GM21381 (cell line): ENCODE measurements around the gene STH.
"Not testable (repeated sequence)": the region's sequence is repeated elsewhere in the genome, so short reads cannot be mapped to it uniquely, and the experiment has no call there.

Source experiments
- ATAC-seq: cut with Tn5 transposase; IDR thresholded peaks from one replicate; pipeline ENCODE4 v1.9.1; 2021; ENCODE audit warnings: mild to moderate bottlenecking, moderate library complexity; ENCODE audit not compliant: unreplicated experiment

The STH gene

GRCh38 chr17:46002311-46002972 is 3.4 kb downstream of the STH start:
- ATAC-seq = peak; percentile 57

DNA sequence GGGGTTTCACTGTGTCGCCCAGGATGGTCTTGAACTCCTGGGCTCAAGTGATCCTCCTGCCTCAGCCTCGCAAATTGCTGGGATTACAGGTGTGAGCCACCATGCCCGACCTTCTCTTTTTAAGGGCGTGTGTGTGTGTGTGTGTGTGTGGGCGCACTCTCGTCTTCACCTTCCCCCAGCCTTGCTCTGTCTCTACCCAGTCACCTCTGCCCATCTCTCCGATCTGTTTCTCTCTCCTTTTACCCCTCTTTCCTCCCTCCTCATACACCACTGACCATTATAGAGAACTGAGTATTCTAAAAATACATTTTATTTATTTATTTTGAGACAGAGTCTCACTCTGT is 3.9 kb downstream of the STH start:
- ATAC-seq = no peak

DNA sequence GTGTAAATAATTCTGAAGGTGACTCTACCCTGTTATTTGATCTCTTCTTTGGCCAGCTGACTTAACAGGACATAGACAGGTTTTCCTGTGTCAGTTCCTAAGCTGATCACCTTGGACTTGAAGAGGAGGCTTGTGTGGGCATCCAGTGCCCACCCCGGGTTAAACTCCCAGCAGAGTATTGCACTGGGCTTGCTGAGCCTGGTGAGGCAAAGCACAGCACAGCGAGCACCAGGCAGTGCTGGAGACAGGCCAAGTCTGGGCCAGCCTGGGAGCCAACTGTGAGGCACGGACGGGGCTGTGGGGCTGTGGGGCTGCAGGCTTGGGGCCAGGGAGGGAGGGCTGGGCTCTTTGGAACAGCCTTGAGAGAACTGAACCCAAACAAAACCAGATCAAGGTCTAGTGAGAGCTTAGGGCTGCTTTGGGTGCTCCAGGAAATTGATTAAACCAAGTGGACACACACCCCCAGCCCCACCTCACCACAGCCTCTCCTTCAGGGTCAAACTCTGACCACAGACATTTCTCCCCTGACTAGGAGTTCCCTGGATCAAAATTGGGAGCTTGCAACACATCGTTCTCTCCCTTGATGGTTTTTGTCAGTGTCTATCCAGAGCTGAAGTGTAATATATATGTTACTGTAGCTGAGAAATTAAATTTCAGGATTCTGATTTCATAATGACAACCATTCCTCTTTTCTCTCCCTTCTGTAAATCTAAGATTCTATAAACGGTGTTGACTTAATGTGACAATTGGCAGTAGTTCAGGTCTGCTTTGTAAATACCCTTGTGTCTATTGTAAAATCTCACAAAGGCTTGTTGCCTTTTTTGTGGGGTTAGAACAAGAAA is 5.1 kb downstream of the STH start:
- ATAC-seq = no peak

DNA sequence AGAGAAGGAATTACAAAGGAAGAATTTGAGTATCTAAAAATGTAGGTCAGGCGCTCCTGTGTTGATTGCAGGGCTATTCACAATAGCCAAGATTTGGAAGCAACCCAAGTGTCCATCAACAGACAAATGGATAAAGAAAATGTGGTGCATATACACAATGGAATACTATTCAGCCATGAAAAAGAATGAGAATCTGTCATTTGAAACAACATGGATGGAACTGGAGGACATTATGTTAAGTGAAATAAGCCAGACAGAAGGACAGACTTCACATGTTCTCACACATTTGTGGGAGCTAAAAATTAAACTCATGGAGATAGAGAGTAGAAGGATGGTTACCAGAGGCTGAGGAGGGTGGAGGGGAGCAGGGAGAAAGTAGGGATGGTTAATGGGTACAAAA is 7.0 kb downstream of the STH start:
- not testable (repeated sequence) for ATAC-seq

- no peak for ATAC-seq
Measured at GRCh38 chr17:46007461-46007965, 8.5 kb downstream of the STH start.

DNA sequence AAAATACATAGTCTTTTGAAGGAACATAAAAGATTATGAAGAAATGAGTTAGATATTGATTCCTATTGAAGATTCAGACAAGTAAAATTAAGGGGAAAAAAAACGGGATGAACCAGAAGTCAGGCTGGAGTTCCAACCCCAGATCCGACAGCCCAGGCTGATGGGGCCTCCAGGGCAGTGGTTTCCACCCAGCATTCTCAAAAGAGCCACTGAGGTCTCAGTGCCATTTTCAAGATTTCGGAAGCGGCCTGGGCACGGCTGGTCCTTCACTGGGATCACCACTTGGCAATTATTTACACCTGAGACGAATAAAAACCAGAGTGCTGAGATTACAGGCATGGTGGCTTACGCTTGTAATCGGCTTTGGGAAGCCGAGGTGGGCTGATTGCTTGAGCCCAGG is 9.5 kb downstream of the STH start:
- no peak for ATAC-seq

DNA sequence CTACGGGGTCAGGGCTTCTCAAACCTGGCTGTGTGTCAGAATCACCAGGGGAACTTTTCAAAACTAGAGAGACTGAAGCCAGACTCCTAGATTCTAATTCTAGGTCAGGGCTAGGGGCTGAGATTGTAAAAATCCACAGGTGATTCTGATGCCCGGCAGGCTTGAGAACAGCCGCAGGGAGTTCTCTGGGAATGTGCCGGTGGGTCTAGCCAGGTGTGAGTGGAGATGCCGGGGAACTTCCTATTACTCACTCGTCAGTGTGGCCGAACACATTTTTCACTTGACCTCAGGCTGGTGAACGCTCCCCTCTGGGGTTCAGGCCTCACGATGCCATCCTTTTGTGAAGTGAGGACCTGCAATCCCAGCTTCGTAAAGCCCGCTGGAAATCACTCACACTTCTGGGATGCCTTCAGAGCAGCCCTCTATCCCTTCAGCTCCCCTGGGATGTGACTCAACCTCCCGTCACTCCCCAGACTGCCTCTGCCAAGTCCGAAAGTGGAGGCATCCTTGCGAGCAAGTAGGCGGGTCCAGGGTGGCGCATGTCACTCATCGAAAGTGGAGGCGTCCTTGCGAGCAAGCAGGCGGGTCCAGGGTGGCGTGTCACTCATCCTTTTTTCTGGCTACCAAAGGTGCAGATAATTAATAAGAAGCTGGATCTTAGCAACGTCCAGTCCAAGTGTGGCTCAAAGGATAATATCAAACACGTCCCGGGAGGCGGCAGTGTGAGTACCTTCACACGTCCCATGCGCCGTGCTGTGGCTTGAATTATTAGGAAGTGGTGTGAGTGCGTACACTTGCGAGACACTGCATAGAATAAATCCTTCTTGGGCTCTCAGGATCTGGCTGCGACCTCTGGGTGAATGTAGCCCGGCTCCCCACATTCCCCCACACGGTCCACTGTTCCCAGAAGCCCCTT is 10.9 kb downstream of the STH start:
- no peak for ATAC-seq

DNA sequence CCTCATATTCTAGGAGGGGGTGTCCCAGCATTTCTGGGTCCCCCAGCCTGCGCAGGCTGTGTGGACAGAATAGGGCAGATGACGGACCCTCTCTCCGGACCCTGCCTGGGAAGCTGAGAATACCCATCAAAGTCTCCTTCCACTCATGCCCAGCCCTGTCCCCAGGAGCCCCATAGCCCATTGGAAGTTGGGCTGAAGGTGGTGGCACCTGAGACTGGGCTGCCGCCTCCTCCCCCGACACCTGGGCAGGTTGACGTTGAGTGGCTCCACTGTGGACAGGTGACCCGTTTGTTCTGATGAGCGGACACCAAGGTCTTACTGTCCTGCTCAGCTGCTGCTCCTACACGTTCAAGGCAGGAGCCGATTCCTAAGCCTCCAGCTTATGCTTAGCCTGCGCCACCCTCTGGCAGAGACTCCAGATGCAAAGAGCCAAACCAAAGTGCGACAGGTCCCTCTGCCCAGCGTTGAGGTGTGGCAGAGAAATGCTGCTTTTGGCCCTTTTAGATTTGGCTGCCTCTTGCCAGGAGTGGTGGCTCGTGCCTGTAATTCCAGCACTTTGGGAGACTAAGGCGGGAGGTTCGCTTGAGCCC is 11.6 kb downstream of the STH start:
- ATAC-seq = no peak

DNA sequence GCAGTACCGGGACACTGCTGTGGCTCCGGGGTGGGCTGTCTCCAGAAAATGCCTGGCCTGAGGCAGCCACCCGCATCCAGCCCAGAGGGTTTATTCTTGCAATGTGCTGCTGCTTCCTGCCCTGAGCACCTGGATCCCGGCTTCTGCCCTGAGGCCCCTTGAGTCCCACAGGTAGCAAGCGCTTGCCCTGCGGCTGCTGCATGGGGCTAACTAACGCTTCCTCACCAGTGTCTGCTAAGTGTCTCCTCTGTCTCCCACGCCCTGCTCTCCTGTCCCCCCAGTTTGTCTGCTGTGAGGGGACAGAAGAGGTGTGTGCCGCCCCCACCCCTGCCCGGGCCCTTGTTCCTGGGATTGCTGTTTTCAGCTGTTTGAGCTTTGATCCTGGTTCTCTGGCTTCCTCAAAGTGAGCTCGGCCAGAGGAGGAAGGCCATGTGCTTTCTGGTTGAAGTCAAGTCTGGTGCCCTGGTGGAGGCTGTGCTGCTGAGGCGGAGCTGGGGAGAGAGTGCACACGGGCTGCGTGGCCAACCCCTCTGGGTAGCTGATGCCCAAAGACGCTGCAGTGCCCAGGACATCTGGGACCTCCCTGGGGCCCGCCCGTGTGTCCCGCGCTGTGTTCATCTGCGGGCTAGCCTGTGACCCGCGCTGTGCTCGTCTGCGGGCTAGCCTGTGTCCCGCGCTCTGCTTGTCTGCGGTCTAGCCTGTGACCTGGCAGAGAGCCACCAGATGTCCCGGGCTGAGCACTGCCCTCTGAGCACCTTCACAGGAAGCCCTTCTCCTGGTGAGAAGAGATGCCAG is 12.9 kb downstream of the STH start:
- ATAC-seq = no peak

DNA sequence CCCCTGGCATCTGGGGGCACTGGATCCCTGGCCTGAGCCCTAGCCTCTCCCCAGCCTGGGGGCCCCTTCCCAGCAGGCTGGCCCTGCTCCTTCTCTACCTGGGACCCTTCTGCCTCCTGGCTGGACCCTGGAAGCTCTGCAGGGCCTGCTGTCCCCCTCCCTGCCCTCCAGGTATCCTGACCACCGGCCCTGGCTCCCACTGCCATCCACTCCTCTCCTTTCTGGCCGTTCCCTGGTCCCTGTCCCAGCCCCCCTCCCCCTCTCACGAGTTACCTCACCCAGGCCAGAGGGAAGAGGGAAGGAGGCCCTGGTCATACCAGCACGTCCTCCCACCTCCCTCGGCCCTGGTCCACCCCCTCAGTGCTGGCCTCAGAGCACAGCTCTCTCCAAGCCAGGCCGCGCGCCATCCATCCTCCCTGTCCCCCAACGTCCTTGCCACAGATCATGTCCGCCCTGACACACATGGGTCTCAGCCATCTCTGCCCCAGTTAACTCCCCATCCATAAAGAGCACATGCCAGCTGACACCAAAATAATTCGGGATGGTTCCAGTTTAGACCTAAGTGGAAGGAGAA is 13.5 kb downstream of the STH start:
- ATAC-seq = no peak

DNA sequence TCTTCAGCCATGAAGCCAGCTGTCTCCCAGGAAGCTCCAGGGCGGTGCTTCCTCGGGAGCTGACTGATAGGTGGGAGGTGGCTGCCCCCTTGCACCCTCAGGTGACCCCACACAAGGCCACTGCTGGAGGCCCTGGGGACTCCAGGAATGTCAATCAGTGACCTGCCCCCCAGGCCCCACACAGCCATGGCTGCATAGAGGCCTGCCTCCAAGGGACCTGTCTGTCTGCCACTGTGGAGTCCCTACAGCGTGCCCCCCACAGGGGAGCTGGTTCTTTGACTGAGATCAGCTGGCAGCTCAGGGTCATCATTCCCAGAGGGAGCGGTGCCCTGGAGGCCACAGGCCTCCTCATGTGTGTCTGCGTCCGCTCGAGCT is 14.1 kb downstream of the STH start:
- ATAC-seq = no peak

DNA sequence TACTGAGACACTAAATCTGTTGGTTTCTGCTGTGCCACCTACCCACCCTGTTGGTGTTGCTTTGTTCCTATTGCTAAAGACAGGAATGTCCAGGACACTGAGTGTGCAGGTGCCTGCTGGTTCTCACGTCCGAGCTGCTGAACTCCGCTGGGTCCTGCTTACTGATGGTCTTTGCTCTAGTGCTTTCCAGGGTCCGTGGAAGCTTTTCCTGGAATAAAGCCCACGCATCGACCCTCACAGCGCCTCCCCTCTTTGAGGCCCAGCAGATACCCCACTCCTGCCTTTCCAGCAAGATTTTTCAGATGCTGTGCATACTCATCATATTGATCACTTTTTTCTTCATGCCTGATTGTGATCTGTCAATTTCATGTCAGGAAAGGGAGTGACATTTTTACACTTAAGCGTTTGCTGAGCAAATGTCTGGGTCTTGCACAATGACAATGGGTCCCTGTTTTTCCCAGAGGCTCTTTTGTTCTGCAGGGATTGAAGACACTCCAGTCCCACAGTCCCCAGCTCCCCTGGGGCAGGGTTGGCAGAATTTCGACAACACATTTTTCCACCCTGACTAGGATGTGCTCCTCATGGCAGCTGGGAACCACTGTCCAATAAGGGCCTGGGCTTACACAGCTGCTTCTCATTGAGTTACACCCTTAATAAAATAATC is 14.6 kb downstream of the STH start:
- no peak for ATAC-seq

GRCh38 chr17:46019408-46019925 is 20.4 kb downstream of the STH start:
- not testable (repeated sequence) for ATAC-seq

DNA sequence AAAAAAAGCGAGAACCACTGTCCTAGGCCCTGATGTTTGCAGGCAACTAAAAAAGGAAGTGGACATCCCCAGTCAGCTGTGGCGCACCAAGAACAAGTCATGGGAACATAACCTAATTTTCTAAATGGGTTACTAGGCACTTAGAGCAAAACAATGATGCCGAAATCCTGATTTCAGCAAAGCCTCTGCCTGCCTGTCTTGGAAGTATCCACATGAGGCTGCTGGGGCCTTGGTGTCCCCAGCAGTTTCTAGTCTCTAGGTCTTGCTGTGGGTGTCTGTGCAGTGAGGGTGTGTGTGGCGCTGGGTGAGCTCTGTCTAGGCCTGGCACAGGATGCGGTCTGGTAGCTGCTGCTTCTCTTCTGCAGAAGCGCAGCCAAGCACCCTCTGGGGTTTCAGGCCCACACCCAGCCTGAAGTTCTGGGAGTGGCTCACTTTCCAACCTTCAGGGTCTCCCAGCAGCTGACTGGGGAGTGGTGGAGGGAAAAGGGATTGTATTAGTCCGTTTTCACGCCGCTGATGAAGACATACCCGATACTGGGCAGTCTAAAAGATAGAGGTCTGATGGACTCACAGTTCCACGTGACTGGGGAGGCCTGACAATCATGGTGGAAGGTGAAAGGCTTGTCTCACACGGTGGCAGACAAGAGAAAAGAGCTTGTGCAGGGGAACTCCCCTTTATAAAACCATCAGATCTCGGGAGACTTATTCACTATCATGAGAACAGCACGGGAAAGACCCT is 21.1 kb downstream of the STH start:
- peak; percentile 85 for ATAC-seq

DNA sequence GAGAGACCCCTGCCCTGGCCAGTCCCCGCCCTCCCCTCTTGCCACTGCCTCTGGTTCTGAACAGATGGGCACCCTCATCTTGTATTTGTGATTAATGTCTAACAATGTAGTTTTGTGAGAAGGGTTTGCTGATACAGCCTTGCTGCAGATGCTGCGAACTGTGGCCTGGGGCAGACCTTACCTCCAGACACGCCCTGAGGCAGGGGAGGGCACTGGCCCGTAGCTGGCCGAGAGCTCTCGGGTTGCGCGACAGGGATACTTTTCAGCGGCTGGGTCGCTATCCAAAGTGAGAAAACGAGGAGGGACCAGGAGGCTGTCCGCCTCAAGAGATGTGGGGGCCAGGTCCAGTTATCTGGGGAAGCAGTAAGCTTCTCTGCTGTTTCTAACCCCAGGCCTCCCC is 21.9 kb downstream of the STH start:
- ATAC-seq = no peak

DNA sequence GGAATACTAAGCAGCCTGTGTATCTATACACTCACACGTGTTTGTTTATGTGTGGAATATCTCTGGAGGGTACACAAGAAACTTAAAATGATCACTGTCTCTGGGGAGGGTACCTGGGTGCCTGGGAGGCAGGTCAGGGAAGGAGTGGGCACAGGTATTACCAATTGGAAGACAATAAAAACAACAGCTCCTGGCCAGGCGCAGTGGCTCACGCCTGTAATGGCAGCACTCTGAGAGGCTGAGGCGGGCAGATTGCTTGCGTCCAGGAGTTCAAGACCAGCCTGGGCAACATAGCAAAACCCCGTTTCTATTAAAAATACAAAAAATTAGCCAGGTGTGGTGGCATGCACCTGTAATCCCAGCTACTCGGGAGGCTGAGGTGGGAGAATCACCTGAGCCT is 24.3 kb downstream of the STH start:
- not testable (repeated sequence) for ATAC-seq

- ATAC-seq = no peak
Measured at GRCh38 chr17:46023783-46024388, 24.8 kb downstream of the STH start.

DNA sequence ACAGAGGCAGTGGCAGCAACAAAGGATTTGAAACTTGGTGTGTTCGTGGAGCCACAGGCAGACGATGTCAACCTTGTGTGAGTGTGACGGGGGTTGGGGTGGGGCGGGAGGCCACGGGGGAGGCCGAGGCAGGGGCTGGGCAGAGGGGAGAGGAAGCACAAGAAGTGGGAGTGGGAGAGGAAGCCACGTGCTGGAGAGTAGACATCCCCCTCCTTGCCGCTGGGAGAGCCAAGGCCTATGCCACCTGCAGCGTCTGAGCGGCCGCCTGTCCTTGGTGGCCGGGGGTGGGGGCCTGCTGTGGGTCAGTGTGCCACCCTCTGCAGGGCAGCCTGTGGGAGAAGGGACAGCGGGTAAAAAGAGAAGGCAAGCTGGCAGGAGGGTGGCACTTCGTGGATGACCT is 25.5 kb downstream of the STH start:
- no peak for ATAC-seq
